ENCODE measurements around the gene APBB2.
"Not testable (repeated sequence)": the region's sequence is repeated elsewhere in the genome, so short reads cannot be mapped to it uniquely, and the experiment has no call there.

Gene APBB2

GRCh38 chr4:41052287-41052686 lies 162.1 kb downstream of the APBB2 start:
- DNase-seq: no peak

DNA sequence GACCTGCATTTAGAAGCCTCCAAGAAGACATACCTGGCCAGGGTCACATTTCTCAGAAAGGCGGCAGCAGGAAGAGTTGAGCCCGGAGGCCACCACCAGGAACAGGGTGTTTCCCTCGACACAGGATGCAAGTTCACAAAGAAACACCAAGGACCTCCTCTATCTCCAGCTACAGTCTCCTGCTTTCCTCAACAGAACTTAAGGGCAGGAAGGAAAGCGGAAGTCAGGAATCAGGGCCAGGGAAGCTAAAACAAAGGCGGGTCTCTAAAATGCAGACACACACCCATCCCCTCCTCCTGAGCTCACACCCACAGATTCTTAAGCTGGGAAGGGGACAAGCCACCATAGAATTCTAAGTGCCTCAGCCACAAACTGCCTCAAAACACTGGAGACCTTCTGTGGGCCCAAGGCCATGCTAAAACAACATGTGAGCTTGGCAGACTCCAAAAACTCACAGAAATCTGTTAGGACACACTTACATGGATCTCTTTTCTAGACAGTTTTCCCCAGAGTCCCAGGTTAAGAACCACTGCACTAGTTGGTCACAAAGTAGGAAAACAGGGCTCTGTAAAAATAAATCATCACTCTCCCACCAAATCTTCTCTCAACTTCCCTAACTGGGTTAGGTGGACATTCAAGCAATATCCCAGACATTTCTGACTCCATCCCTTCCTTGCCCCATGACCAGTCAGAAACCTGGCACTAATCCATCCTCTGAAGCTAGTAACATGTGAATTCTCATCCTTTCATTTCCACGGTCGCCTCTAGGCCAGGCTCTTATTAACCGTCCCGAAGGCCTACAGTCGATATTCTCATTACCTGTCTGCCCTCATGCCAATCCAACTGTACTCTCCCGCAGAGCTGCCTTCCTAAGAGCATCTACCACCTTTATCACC lies 163.2 kb downstream of the APBB2 start:
- DNase-seq: no peak

GRCh38 chr4:41050116-41050515 lies 164.2 kb downstream of the APBB2 start:
- DNase-seq: no peak

GRCh38 chr4:41049176-41049575 lies 165.2 kb downstream of the APBB2 start:
- not testable (repeated sequence) for DNase-seq

DNA sequence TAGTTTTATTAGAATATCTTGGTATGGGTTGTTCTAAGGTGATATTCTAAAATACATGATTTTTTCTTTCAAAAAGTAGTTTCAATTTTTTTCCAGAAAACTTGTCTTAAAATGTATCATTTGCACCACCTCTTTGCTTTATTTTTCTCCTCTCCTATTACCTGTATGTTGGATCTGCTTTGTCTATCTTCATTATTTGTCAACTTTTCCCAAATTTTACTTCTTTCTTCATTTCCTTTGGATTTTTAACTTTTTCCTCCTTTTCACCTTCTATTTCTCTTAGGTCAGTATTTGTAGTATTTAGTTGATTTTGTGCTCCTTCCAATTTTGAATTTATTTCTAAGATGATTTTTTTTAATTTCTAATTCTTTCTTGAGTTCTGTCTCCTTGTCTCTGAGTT lies 169.6 kb downstream of the APBB2 start:
- DNase-seq: no peak

DNA sequence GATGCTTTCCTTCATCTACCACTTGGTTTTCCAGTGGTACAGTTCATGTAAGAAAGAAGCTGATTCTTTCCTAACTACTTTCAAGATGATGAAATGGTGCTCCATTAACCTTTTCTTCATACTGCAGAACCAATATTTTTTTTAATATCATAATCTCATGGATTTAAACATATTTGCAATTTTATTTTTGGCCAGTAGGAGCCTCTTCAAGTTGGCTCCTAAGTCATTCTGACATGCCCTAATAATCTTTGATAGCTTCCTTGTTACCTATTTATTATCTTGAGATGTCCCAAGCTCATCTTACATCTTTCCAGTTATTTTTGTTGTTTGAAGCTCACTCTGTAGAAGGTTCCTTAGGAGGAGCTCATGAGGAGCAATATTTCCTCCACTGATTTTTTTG lies 170.2 kb downstream of the APBB2 start:
- no peak for DNase-seq

GRCh38 chr4:41043465-41043864 lies 170.9 kb downstream of the APBB2 start:
- no peak for DNase-seq

DNA sequence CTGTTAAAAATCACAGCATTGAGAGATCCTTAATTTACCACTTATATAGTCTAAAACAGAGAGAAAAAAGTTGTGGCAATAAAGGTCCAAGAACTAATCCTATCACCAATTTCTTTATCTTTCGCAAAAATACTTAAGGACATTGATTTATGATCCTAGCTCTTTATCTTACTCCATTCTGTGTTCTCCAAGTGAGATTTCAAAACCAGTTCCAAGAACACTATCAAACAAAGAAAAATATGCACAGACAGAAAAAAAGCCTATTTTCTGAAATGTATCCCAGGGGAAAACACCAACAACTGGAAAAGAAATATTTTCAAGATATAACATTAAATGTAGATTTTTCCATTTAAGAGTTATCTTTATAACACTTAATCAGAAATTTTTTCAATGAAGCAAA lies 172.8 kb downstream of the APBB2 start:
- no peak for DNase-seq

DNA sequence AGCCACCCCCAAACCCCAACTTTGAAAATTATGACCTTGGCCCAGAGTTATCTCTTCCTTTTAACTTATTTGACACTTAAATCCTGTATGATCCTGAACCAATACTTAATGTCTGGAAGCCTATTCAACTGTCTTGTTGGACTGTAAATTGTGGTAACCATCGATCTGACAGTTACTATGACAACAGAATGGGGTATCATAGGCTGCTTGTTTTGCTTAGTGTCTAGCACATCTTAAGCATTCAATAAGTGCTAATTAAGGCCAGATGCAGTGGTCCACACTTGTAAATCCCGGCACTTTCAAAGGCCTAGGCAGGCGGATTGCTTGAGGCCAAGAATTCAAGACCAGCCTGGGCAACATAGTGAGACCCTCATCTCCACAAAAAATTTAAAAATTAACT lies 175.0 kb downstream of the APBB2 start:
- DNase-seq: no peak

- no peak for DNase-seq
Measured at GRCh38 chr4:41038304-41038703, 176.0 kb downstream of the APBB2 start.

- DNase-seq: no peak
Measured at GRCh38 chr4:41029098-41029497, 185.2 kb downstream of the APBB2 start.

- no peak for DNase-seq
Measured at GRCh38 chr4:41028392-41029076, 185.8 kb downstream of the APBB2 start.

DNA sequence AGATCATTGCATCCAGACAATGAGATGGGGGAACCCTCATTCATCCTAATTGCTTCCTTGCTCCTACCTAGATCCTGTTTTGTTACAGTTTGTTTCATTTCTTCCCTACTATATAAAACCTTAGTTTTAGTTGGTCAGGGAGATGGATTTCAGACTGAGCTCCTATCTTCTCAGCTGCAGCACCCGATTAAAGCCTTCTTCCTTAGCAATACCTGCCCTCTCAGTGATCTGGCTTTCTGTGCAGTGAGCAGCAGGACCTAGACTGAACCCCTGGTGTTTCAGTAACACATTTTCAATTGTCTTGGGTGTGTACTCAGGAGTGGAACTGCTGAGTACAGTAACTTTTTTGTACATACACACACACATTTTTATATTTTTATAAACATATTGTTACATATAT lies 187.4 kb downstream of the APBB2 start:
- DNase-seq: no peak

DNA sequence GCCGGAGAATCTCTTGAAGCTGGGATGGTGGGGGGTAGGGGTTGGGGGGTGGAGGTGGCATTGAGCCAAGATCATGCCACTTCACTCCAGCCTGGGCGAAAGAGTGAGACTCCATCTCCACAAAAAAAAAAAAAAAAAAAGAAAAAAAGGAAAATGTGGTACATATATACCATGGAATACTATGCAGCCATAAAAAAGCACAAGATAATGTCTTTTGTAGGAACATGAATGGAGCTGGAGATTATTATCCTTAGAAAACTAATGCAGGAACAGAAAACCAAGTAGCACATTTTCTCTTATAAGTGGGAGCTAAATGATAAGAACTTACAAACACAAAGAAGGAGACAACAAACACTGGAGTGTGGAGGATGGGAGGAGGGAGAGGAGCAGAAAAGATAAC lies 188.5 kb downstream of the APBB2 start:
- DNase-seq: no peak

DNA sequence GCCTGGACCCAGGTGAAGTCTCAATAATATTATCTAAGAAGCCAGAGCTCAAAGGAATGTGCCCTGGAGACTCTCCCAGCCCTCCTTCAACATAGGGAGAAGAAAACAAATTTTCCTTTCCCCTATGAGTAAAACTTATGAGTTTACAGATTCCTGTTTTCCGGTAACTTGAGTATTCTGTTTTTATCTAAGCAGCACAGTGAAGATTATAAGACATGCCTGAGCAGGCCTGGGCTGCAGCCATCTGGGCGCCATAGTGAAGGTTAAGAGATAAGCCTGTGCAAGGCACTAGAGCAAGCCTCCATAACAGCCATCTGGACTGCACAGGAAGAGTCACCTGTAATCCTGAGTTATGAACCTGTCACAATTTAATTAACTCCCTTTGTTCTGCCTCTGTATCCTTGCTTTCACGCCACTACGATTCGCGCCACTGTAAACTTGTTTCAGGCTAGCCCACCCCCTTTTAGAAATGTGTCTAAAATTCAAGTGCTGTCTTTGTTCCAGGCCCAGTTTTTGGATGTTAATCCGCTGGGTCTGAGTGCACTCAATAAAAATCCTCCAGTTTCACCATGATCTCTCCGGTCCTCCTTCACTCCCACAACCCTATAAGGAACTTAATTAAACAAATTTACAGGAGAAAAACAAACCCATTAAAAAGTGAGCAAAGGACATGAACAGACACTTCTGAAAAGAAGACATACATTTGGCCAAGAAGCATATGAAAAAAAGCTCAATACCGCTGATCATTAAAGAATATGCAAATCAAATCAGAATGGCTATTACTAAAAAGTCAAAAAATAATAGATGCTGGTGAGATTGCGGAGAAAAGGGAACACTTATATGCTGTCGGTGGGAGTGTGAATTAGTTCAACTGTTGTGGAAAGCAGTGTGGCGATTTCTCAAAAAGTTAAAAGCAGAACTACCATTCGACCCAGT lies 189.5 kb downstream of the APBB2 start:
- no peak for DNase-seq

DNA sequence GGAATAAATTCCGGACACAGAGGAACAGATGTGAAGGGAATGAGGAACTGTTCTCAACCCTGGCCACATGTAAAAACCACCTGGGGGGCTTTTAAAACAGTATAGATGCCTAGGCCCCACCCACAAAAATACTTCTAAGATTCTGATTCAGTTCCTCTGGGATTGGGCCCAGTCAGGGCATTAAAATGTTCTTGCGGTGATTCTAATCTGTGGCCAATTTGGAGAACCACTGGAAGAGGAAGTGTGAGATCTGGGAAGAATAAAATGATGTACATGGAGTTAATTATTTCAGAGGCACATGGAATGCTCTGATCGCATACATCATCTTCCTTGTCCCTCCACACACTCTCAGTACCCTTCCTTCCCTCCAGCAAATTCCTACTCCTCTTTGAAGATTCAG lies 192.2 kb downstream of the APBB2 start:
- no peak for DNase-seq

DNA sequence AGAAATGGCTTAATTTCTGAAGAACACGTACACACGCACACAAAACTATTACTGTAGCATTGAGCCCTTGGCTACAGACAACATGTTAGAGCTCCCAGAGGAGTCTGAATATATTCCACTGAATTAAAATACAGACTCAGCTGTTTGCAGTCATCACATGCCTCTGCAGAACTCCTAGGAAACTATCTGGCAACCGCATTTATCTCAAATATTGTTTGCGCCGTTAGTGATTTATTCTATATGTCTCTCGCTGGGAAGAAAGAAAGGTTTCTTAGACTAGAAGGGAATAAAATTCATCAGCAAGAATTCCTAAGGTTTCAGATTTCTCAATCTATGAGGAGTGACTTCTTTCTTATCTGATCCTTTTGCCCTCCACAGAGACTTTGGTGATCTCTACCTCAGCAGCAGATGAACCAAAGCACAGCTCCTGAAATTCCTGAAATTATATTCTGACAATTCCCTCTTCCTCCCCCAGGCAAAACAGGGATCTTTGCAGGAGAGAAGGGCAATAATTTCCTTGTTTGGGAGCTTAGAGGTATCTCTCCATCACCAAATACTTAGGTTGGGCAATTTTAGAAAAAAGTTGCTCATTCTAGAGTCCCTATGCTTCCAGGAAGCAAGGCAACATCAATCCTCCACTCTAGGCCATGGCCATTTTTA lies 199.2 kb downstream of the APBB2 start:
- no peak for DNase-seq

GRCh38 chr4:41014158-41014557 lies 200.2 kb downstream of the APBB2 start:
- DNase-seq: no peak

- DNase-seq: no peak
Measured at GRCh38 chr4:41013746-41014145, 200.6 kb downstream of the APBB2 start.

DNA sequence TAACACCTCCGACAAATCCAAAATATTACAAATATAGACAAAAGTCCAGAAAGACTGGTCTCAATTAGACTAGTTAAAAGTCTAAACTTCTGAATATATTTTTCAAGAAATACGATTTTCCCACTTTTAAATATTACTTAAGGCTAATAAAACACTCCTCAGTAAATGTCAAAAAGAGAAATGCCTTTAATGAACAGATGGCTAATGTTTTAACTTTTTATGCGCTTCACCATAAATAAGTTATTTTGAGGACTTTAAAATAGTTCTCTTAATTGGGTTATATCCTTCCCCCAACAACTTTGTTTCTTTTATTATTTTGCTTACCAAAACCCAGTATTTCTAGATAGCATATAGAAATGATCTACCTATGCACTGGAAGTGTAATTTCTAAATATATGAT lies 201.4 kb downstream of the APBB2 start:
- DNase-seq: no peak

DNA sequence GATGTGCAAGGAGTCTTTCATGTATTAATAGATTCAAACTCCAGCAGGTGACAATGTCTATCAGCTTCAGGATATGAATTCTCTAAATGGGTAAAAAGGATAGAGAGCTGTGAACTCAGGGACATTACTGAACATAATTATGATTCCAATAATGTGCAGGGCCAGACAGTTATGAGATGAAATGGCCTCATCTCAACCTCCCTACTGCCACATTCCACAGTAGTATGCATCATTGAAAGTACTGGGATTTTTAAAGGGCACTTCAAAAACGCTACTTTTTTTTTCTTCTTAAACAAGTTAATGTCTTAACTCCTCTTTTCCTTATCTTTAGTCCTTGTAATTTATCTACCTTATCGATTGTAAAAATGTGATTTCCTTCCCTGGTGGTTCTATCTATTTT lies 202.0 kb downstream of the APBB2 start:
- DNase-seq: no peak

- no peak for DNase-seq
Measured at GRCh38 chr4:41009411-41009810, 204.9 kb downstream of the APBB2 start.

- no peak for DNase-seq
Measured at GRCh38 chr4:41006141-41006540, 208.2 kb downstream of the APBB2 start.

Measured in MV-4-11 (cell line).